ENCODE data around the gene UBAC1. TPM values are rescaled to one million over a fixed set of nuclear protein-coding genes. Genes with fewer than 3 reads are reported as not detected.

Gene UBAC1
- total RNA-seq = 19.3 TPM

GRCh38 chr9:135961277-135961715 is at the start of gene UBAC1:
TSS of gene UBAC1 (minus strand) at chr9:135961373. CDS start at chr9:135961162, 211 bp downstream.
- Histone ChIP-seq H3K4me1 (ENCODE audit: insufficient read depth, low read length) (peaks cover 41% of the 10 kb centered on the region), H3K27me3 (ENCODE audit: insufficient read depth, low read length) (no peaks in the 10 kb centered on the region), H3K4me3 (ENCODE audit: low read length) (peak within 1 kb of the TSS; percentile 65), H3K9me3 (ENCODE audit: low read depth, low read length) (no peaks in the 10 kb centered on the region)

- Histone ChIP-seq H3K4me1 (ENCODE audit: insufficient read depth, low read length) (no peaks in the 10 kb centered on the region), H3K9me3 (ENCODE audit: low read depth, low read length) (no peaks in the 10 kb centered on the region), H3K4me3 (ENCODE audit: low read length) (no peak overlapping the region), H3K27me3 (ENCODE audit: insufficient read depth, low read length) (no peaks in the 10 kb centered on the region)
These were observed 49.6 kb upstream of the UBAC1 start for GRCh38 chr9:136010615-136011361.

GRCh38 chr9:136010176-136010575 is 49.0 kb upstream of the UBAC1 start:
- no peaks in the 10 kb centered on the region for H3K27me3 ChIP-seq (ENCODE audit: insufficient read depth, low read length)
- no peaks in the 10 kb centered on the region for H3K4me1 ChIP-seq (ENCODE audit: insufficient read depth, low read length)
- no peak overlapping the region for H3K4me3 ChIP-seq (ENCODE audit: low read length)
- no peaks in the 10 kb centered on the region for H3K9me3 ChIP-seq (ENCODE audit: low read depth, low read length)

GRCh38 chr9:136009516-136009915 is 48.3 kb upstream of the UBAC1 start:
- Histone ChIP-seq H3K27me3 (ENCODE audit: insufficient read depth, low read length) (no peaks in the 10 kb centered on the region), H3K9me3 (ENCODE audit: low read depth, low read length) (no peaks in the 10 kb centered on the region), H3K4me3 (ENCODE audit: low read length) (no peak overlapping the region), H3K4me1 (ENCODE audit: insufficient read depth, low read length) (no peaks in the 10 kb centered on the region)

GRCh38 chr9:136008693-136008997 is 47.5 kb upstream of the UBAC1 start:
- Histone ChIP-seq H3K27me3 (ENCODE audit: insufficient read depth, low read length) (no peaks in the 10 kb centered on the region), H3K4me1 (ENCODE audit: insufficient read depth, low read length) (no peaks in the 10 kb centered on the region), H3K9me3 (ENCODE audit: low read depth, low read length) (no peaks in the 10 kb centered on the region), H3K4me3 (ENCODE audit: low read length) (no peak overlapping the region)

- Histone ChIP-seq H3K9me3 (ENCODE audit: low read depth, low read length) (no peaks in the 10 kb centered on the region), H3K4me1 (ENCODE audit: insufficient read depth, low read length) (no peaks in the 10 kb centered on the region), H3K27me3 (ENCODE audit: insufficient read depth, low read length) (no peaks in the 10 kb centered on the region), H3K4me3 (ENCODE audit: low read length) (no peak overlapping the region)
These were observed 46.9 kb upstream of the UBAC1 start for GRCh38 chr9:136007934-136008692.

GRCh38 chr9:136007276-136007933 is 46.2 kb upstream of the UBAC1 start:
- Histone ChIP-seq H3K4me1 (ENCODE audit: insufficient read depth, low read length) (no peaks in the 10 kb centered on the region), H3K27me3 (ENCODE audit: insufficient read depth, low read length) (no peaks in the 10 kb centered on the region), H3K4me3 (ENCODE audit: low read length) (no peak overlapping the region), H3K9me3 (ENCODE audit: low read depth, low read length) (no peaks in the 10 kb centered on the region)

GRCh38 chr9:136006169-136006568 is 45.0 kb upstream of the UBAC1 start:
- H3K4me1 ChIP-seq (ENCODE audit: insufficient read depth, low read length) = no peaks in the 10 kb centered on the region
- H3K9me3 ChIP-seq (ENCODE audit: low read depth, low read length) = no peaks in the 10 kb centered on the region
- no peaks in the 10 kb centered on the region for H3K27me3 ChIP-seq (ENCODE audit: insufficient read depth, low read length)
- no peak overlapping the region for H3K4me3 ChIP-seq (ENCODE audit: low read length)

GRCh38 chr9:136004712-136005111 is 43.5 kb upstream of the UBAC1 start:
- no peaks in the 10 kb centered on the region for H3K27me3 ChIP-seq (ENCODE audit: insufficient read depth, low read length)
- H3K4me3 ChIP-seq (ENCODE audit: low read length) = no peak overlapping the region
- no peaks in the 10 kb centered on the region for H3K4me1 ChIP-seq (ENCODE audit: insufficient read depth, low read length)
- H3K9me3 ChIP-seq (ENCODE audit: low read depth, low read length) = no peaks in the 10 kb centered on the region

- Histone ChIP-seq H3K4me1 (ENCODE audit: insufficient read depth, low read length) (no peaks in the 10 kb centered on the region), H3K27me3 (ENCODE audit: insufficient read depth, low read length) (no peaks in the 10 kb centered on the region), H3K4me3 (ENCODE audit: low read length) (no peak overlapping the region), H3K9me3 (ENCODE audit: low read depth, low read length) (no peaks in the 10 kb centered on the region)
These were observed 43.0 kb upstream of the UBAC1 start for GRCh38 chr9:136004219-136004618.

GRCh38 chr9:136003411-136004218 is 42.4 kb upstream of the UBAC1 start:
- Histone ChIP-seq H3K27me3 (ENCODE audit: insufficient read depth, low read length) (no peaks in the 10 kb centered on the region), H3K9me3 (ENCODE audit: low read depth, low read length) (no peaks in the 10 kb centered on the region), H3K4me3 (ENCODE audit: low read length) (no peak overlapping the region), H3K4me1 (ENCODE audit: insufficient read depth, low read length) (no peaks in the 10 kb centered on the region)

GRCh38 chr9:136002881-136003280 is 41.7 kb upstream of the UBAC1 start:
- Histone ChIP-seq H3K4me3 (ENCODE audit: low read length) (no peak overlapping the region), H3K9me3 (ENCODE audit: low read depth, low read length) (no peaks in the 10 kb centered on the region), H3K27me3 (ENCODE audit: insufficient read depth, low read length) (no peaks in the 10 kb centered on the region), H3K4me1 (ENCODE audit: insufficient read depth, low read length) (no peaks in the 10 kb centered on the region)

GRCh38 chr9:136002215-136002614 is 41.0 kb upstream of the UBAC1 start:
- H3K27me3 ChIP-seq (ENCODE audit: insufficient read depth, low read length) = no peaks in the 10 kb centered on the region
- H3K9me3 ChIP-seq (ENCODE audit: low read depth, low read length) = no peaks in the 10 kb centered on the region
- H3K4me3 ChIP-seq (ENCODE audit: low read length) = no peak overlapping the region
- H3K4me1 ChIP-seq (ENCODE audit: insufficient read depth, low read length) = no peaks in the 10 kb centered on the region

GRCh38 chr9:136001231-136001630 is 40.1 kb upstream of the UBAC1 start:
- Histone ChIP-seq H3K4me3 (ENCODE audit: low read length) (no peak overlapping the region), H3K27me3 (ENCODE audit: insufficient read depth, low read length) (no peaks in the 10 kb centered on the region), H3K9me3 (ENCODE audit: low read depth, low read length) (no peaks in the 10 kb centered on the region), H3K4me1 (ENCODE audit: insufficient read depth, low read length) (no peaks in the 10 kb centered on the region)
